ENCODE data around the gene UBQLN4.

DNA sequence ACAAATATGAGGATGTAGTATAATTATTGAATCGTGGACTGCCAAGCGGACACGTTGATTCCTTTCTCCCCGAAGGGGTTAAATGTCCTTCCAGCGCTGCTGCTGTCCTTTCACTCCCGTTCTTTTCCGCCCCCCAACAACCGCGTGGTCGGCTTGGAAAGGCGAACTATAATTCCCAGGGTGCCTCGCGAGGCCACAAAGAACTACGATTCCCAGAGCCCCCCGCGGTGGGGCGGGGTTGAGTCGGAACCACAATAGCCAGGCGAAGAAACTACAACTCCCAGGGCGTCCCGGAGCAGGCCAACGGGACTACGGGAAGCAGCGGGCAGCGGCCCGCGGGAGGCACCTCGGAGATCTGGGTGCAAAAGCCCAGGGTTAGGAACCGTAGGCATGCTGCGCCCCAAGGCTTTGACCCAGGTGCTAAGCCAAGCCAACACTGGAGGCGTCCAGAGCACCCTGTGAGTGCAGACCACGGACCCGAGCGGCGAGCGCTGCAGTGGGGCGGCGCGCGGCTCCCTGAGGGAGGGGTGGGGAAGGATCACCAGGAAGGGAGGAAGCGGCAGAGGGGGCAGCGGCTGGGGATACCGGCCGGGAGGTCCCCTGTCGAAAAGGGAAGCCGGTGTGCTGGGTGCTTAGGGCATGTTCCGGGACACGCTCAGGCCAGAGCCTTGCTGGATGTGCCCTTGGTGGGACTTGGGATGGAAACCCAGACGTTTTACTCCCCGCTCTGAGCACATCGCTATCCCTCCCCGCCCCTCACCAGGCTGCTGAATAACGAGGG lies 1.1 kb upstream of the UBQLN4 start, which contains the start of gene LAMTOR2:
- peak; percentile 99 for TF ChIP-seq POLR2AphosphoS5 (IDR thresholded peaks at IDR 0.05)
- TF ChIP-seq, protein P1, sequence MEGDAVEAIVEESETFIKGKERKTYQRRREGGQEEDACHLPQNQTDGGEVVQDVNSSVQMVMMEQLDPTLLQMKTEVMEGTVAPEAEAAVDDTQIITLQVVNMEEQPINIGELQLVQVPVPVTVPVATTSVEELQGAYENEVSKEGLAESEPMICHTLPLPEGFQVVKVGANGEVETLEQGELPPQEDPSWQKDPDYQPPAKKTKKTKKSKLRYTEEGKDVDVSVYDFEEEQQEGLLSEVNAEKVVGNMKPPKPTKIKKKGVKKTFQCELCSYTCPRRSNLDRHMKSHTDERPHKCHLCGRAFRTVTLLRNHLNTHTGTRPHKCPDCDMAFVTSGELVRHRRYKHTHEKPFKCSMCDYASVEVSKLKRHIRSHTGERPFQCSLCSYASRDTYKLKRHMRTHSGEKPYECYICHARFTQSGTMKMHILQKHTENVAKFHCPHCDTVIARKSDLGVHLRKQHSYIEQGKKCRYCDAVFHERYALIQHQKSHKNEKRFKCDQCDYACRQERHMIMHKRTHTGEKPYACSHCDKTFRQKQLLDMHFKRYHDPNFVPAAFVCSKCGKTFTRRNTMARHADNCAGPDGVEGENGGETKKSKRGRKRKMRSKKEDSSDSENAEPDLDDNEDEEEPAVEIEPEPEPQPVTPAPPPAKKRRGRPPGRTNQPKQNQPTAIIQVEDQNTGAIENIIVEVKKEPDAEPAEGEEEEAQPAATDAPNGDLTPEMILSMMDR (IDR thresholded peaks at IDR 0.05), result peak in 1 of 4 experiments; percentile 46
- TF ChIP-seq POLR2A (IDR thresholded peaks at IDR 0.05), result peak; percentile 69
